GM21447 (cell line): ENCODE results near the gene OTUB1.

ENCODE experiments used
- ATAC-seq: cut with Tn5 transposase; IDR thresholded peaks from one replicate; pipeline ENCODE4 v1.9.1; 2021; ENCODE audit not compliant: unreplicated experiment

The OTUB1 gene

GRCh38 chr11:64022125-64022784 is 36.0 kb downstream of the OTUB1 start:
- ATAC-seq: no peak

GRCh38 chr11:64023712-64024710 is 37.8 kb downstream of the OTUB1 start:
- ATAC-seq: no peak

GRCh38 chr11:64025205-64025604 is 39.0 kb downstream of the OTUB1 start:
- no peak for ATAC-seq

- ATAC-seq: no peak
These were observed 40.5 kb downstream of the OTUB1 start for GRCh38 chr11:64026575-64027205.

- ATAC-seq: no peak
These were observed 41.6 kb downstream of the OTUB1 start for GRCh38 chr11:64027651-64028397.

GRCh38 chr11:64028398-64029115 is 42.3 kb downstream of the OTUB1 start:
- no peak for ATAC-seq

GRCh38 chr11:64029773-64030172 is 43.5 kb downstream of the OTUB1 start:
- ATAC-seq: no peak

- ATAC-seq: no peak
These were observed 44.8 kb downstream of the OTUB1 start for GRCh38 chr11:64031001-64031400.

- ATAC-seq: no peak
These were observed 45.8 kb downstream of the OTUB1 start for GRCh38 chr11:64032050-64032449.

- no peak for ATAC-seq
These were observed 48.2 kb downstream of the OTUB1 start for GRCh38 chr11:64034411-64034811.

- ATAC-seq: no peak
These were observed 48.9 kb downstream of the OTUB1 start for GRCh38 chr11:64035081-64035524.

- ATAC-seq: no peak
These were observed 49.3 kb downstream of the OTUB1 start, which contains the start of gene FLRT1 for GRCh38 chr11:64035576-64035975. Gene FLRT1 (plus strand): TSS chr11:64035931. CDS start chr11:64116268, 80,337 bp downstream.

- no peak for ATAC-seq
These were observed 50.1 kb downstream of the OTUB1 start for GRCh38 chr11:64036087-64037026.

- ATAC-seq: no peak
These were observed 50.9 kb downstream of the OTUB1 start for GRCh38 chr11:64037027-64037634.

- no peak for ATAC-seq
These were observed 52.3 kb downstream of the OTUB1 start for GRCh38 chr11:64038500-64038899.

- ATAC-seq: no peak
These were observed 52.9 kb downstream of the OTUB1 start for GRCh38 chr11:64039012-64039665.

- ATAC-seq: no peak
These were observed 54.6 kb downstream of the OTUB1 start for GRCh38 chr11:64040684-64041322.

- no peak for ATAC-seq
These were observed 55.6 kb downstream of the OTUB1 start for GRCh38 chr11:64041846-64042245.
